GM21367 (cell line): ENCODE results near the gene JSRP1.

Experiments used
- ATAC-seq: cut with Tn5 transposase; IDR thresholded peaks from one replicate; pipeline ENCODE4 v1.9.1; 2021; ENCODE audit not compliant: unreplicated experiment

Gene JSRP1

DNA sequence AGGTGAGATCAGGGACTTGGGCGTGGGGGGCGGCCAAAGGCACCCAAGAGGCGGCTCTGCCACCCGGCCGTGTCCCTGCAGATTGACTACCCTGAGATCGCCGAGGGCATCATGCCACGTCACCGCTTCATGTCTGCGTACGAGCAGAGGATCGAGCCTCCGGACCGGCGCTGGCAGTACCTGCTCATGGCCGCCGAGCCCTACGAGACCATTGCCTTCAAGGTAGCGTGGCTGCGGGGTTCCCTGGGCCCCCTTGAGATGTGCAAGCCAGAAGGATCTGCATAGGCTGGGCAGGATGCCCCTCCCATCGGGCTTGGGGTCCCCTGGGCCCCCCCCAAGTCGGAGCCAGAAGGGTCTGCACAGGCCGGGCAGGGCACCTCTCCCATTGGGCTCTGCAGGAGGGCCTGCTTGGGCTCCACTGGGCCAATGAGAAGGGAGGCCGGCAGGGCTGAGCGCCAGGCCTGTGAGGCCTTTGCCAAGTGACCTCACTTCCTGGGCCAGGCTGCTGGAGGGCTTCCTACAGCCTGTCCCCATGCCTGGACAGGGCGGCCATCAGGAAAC, 9.3 kb downstream of the JSRP1 start:
- no peak for ATAC-seq

DNA sequence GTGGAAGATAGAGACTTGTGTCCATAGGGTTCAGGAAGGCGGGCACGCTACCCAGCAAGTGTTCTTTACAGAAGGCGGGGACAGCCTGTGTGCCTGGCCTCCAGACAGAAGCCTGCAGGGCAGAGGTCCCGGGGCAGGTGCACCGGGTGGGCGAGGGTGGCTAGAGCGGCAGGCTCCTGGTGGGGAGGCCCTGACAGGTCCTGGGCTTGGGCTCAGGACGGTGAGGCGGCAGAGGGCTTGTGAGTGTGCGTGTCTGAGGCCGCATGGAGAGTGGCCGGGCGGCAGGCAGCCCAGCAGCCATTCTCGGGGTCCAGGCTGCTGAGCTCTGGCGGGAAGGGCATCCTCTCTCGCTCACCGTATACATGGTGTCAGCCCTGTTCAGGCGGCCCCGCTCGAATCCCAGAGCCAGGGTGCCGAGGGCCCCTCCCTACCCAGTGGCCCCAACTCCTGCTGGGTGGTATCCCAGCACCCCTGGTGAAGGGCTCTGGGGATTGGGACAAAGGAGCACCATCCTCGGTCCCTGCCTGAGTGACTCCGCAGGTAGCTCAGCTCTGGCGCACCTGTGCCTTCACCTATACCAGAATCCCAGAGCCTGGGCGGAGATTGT, 10.1 kb downstream of the JSRP1 start:
- ATAC-seq: no peak

DNA sequence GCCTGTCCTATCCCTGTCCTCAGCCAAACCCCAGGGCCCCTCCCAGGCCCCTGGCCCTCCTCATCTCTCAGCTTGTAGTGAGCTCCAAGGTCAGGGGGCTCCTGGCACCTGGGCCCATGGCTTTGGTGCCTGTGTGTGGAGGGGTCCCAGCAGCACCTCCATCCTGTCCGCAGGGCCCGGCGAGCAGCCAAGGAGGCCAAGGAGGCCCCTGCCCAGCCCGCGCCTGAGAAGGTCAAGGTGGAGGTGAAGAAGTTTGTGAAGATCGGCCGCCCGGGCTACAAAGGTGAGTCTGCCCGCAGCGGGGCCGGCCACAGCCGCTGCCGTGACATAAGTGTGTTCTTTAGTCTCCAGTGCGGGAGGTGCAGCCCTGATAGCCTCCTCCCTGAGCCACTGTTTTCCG, 10.9 kb downstream of the JSRP1 start:
- ATAC-seq: no peak

- no peak for ATAC-seq
These were observed 11.7 kb downstream of the JSRP1 start for GRCh38 chr19:2244486-2244885.

- ATAC-seq: no peak
These were observed 12.1 kb downstream of the JSRP1 start for GRCh38 chr19:2244125-2244411.

- no peak for ATAC-seq
These were observed 12.7 kb downstream of the JSRP1 start for GRCh38 chr19:2243274-2244124.

DNA sequence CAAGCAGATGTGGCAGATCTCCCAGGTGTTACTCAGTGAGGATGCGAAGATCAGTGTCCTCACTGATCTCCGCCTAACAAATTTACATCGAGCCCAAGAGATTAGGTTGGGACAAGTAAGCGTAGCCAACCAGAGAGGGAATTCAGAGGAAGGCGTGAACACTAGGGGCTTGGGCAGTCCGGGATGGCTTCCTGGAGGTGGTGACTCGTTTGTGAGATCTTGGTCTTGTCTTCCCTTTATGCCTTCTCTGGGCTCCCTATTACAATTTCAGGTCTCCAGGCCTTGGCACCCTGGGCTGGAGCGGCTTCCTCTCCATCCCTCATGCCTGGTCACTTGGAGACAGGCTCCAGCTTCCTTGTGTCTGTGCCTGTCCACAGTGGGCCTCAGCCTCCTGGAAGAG, 13.4 kb downstream of the JSRP1 start:
- no peak for ATAC-seq

- no peak for ATAC-seq
These were observed 14.1 kb downstream of the JSRP1 start for GRCh38 chr19:2242092-2242537.

GRCh38 chr19:2240881-2241760, 15.1 kb downstream of the JSRP1 start:
- ATAC-seq: no peak

DNA sequence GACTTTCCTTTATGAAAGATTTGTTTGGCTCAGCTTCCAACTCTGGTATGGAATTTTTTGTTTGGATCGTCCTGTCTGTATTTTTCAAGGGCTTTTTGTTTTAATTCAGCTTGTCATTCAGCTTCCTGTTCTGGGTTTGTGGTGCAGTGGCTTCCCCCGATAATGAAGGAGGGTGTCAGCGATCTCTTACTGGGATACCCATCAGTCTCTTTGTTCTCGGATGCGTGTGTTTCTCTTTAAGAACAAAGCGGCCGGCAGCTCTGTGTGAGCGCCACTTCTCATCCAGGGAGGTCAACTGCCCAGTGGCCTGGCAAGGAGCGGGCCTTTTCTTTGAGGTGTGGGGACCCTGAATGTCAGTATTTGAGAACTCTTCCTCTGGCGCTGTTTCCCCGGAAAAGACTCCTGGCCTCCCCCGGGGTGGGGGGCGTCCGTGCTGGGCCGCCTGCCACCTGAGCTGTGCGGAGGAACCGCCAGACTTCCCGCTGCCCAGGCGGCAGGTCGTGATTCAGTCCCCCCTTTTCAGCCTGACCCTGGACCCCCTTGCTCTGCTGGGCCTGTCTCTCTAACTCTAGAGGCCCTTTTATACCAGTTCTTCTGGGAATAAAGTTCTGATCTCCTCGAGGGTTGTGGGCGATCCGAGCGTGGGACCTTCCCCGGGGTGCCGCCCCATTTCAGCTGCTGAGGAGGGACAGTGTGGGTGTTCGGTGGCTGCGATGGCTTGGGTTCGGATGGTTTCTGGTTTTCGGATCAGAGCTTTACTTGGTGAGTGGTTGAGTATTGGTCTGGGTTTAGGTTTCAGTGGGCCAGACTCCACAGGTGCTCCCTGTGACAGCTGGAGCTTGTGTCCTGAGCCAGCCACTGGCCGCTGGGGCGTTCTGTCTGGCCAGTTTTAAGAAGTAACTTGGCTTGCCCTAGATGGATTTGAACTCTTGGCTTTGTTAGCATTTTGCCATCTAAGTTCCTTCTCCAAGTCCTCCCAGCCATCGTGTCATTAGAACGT, 16.1 kb downstream of the JSRP1 start:
- no peak for ATAC-seq

DNA sequence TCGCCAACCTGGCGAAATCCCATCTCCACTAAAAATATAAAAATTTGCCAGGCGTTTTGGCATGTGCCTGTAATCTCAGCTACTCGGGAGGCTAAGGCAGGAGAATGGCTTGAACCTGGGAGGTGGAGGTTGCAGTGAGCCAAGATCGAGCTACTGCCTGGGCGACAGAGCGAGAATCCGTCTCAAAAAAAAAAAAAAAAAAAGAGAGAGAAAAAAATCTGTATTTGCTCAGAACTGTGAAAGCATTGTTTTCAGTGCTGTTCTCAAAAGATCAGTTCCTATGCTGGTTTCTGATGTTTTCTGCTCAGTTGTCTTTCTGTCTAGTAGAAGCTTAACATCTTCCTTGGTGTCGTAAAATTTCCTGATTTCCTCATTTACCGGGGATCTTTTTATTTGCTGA, 17.0 kb downstream of the JSRP1 start:
- no peak for ATAC-seq

- no peak for ATAC-seq
These were observed 18.4 kb downstream of the JSRP1 start for GRCh38 chr19:2237869-2238153.

GRCh38 chr19:2237051-2237868, 19.0 kb downstream of the JSRP1 start:
- ATAC-seq: no peak

- peak; percentile 53 for ATAC-seq
These were observed 19.7 kb downstream of the JSRP1 start, which contains the start of the genes PLEKHJ1 and SF3A2 for GRCh38 chr19:2236314-2237050. Gene PLEKHJ1, minus strand, starts transcription at chr19:2236329. Its CDS starts 81 bp downstream, at chr19:2236248. Gene SF3A2, plus strand, starts transcription at chr19:2236824. Its CDS starts 6,595 bp downstream, at chr19:2243419.

GRCh38 chr19:2236064-2236313, 20.2 kb downstream of the JSRP1 start:
- no peak for ATAC-seq

DNA sequence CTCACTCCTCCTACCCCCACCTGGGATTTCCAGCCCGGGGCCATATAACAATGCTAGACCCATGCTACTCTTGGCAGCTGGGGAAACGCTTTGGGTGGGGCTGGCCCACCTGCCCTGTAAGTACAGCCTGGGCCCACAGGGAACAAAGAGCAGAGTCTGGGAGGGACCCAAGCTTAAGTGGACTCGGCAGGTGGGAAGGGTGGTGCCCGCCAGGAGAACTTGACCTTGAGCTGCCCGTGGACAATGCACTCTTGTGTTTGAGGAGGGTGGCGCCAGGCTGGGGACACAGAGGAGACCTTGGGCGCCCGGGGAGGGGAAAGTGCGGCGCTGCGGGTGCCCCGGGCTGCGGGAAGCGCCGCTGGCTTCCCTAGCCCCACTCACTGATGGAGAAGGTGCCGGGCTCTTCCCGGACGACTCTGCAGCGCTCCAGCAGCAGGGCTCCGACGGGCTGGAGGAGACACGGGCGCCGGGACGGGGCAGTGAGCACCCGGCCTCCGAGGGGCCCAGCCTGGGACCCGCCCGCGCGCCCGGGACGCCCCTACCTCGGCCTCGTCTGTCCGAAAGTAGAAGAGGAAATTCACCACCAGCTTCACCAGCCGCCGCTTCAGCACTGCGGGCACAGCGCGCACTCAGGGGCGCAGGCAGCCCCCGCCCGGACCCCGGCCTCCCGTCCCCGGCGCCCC, 20.7 kb downstream of the JSRP1 start:
- ATAC-seq: peak; percentile 16

GRCh38 chr19:2234996-2235380, 21.2 kb downstream of the JSRP1 start:
- ATAC-seq: no peak

GRCh38 chr19:2233601-2234280, 22.5 kb downstream of the JSRP1 start:
- no peak for ATAC-seq
